Measurements from ENCODE around the gene MYEOV. TPM values are rescaled to one million over a fixed set of nuclear protein-coding genes. Genes with fewer than 3 reads are reported as not detected.

Gene MYEOV
- total RNA-seq, 1 donor from 2014 or later = not detected

- Mint-ChIP-seq H3K9me3 (ENCODE audit: unreplicated experiment) (peaks cover 8% of the 10 kb centered on the region), H3K27ac (ENCODE audit: unreplicated experiment) (no peak overlapping the region)
Observed at GRCh38 chr11:69249311-69250185, 44.4 kb upstream of the MYEOV start.

GRCh38 chr11:69250186-69251056 lies 43.5 kb upstream of the MYEOV start:
- Mint-ChIP-seq H3K9me3 (ENCODE audit: unreplicated experiment) (peaks cover 9% of the 10 kb centered on the region), H3K4me1 (ENCODE audit: low read depth, unreplicated experiment) (peaks cover 4% of the 10 kb centered on the region), H3K36me3 (ENCODE audit: unreplicated experiment) (peaks cover 9% of the 10 kb centered on the region), H3K4me3 (ENCODE audit: unreplicated experiment) (no peak overlapping the region), H3K27ac (ENCODE audit: unreplicated experiment) (no peak overlapping the region), H3K27me3 (ENCODE audit: unreplicated experiment) (peaks cover 11% of the 10 kb centered on the region)
- no peak for DNase-seq
- TF ChIP-seq, protein P1, sequence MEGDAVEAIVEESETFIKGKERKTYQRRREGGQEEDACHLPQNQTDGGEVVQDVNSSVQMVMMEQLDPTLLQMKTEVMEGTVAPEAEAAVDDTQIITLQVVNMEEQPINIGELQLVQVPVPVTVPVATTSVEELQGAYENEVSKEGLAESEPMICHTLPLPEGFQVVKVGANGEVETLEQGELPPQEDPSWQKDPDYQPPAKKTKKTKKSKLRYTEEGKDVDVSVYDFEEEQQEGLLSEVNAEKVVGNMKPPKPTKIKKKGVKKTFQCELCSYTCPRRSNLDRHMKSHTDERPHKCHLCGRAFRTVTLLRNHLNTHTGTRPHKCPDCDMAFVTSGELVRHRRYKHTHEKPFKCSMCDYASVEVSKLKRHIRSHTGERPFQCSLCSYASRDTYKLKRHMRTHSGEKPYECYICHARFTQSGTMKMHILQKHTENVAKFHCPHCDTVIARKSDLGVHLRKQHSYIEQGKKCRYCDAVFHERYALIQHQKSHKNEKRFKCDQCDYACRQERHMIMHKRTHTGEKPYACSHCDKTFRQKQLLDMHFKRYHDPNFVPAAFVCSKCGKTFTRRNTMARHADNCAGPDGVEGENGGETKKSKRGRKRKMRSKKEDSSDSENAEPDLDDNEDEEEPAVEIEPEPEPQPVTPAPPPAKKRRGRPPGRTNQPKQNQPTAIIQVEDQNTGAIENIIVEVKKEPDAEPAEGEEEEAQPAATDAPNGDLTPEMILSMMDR (IDR thresholded peaks at IDR 0.05; ENCODE audit: partially characterized antibody, unreplicated experiment) = no peak

More at GRCh38 chr11:69249311-69250185, 44.4 kb upstream of the MYEOV start:
- Mint-ChIP-seq H3K36me3 (ENCODE audit: unreplicated experiment) (peaks cover 9% of the 10 kb centered on the region), H3K4me1 (ENCODE audit: low read depth, unreplicated experiment) (peaks cover 4% of the 10 kb centered on the region), H3K4me3 (ENCODE audit: unreplicated experiment) (no peak overlapping the region), H3K27me3 (ENCODE audit: unreplicated experiment) (peaks cover 10% of the 10 kb centered on the region)
- TF ChIP-seq, protein P1 (IDR thresholded peaks at IDR 0.05; ENCODE audit: partially characterized antibody, unreplicated experiment) = no peak
- no peak for DNase-seq

GRCh38 chr11:69251057-69251393 lies 42.9 kb upstream of the MYEOV start:
- no peak for DNase-seq
- Mint-ChIP-seq H3K9me3 (ENCODE audit: unreplicated experiment) (peaks cover 7% of the 10 kb centered on the region), H3K36me3 (ENCODE audit: unreplicated experiment) (peaks cover 15% of the 10 kb centered on the region), H3K27ac (ENCODE audit: unreplicated experiment) (no peak overlapping the region), H3K4me1 (ENCODE audit: low read depth, unreplicated experiment) (peaks cover 4% of the 10 kb centered on the region), H3K27me3 (ENCODE audit: unreplicated experiment) (peaks cover 11% of the 10 kb centered on the region), H3K4me3 (ENCODE audit: unreplicated experiment) (no peak overlapping the region)
- TF ChIP-seq, protein P1 (IDR thresholded peaks at IDR 0.05; ENCODE audit: partially characterized antibody, unreplicated experiment) = no peak

- peaks cover 21% of the 10 kb centered on the region for H3K36me3 Mint-ChIP-seq (ENCODE audit: unreplicated experiment)
- H3K27me3 Mint-ChIP-seq (ENCODE audit: unreplicated experiment) = peaks cover 11% of the 10 kb centered on the region
- peaks cover 7% of the 10 kb centered on the region for H3K9me3 Mint-ChIP-seq (ENCODE audit: unreplicated experiment)
- no peak overlapping the region for H3K4me3 Mint-ChIP-seq (ENCODE audit: unreplicated experiment)
- H3K27ac Mint-ChIP-seq (ENCODE audit: unreplicated experiment) = no peak overlapping the region
- no peak for DNase-seq
- H3K4me1 Mint-ChIP-seq (ENCODE audit: low read depth, unreplicated experiment) = peaks cover 4% of the 10 kb centered on the region
- TF ChIP-seq, protein P1 (IDR thresholded peaks at IDR 0.05; ENCODE audit: partially characterized antibody, unreplicated experiment) = no peak
Observed at GRCh38 chr11:69251639-69252489, 42.1 kb upstream of the MYEOV start.

All from glutamatergic neuron (in vitro differentiated cells).